Metanephros (tissue), 1 donor: ENCODE data around the gene FERMT3. TPM values are rescaled to one million over a fixed set of nuclear protein-coding genes. Genes with fewer than 3 reads are reported as not detected.

Experiments
- total RNA-seq: library from RNA; depleted of rRNA; stranded (reverse); fragments of >200 nt; gene quantifications from one replicate; pipeline ENCODE4 v1.2.3, GENCODE V29; 2014

The FERMT3 gene
- 13.4 TPM for total RNA-seq

DNA sequence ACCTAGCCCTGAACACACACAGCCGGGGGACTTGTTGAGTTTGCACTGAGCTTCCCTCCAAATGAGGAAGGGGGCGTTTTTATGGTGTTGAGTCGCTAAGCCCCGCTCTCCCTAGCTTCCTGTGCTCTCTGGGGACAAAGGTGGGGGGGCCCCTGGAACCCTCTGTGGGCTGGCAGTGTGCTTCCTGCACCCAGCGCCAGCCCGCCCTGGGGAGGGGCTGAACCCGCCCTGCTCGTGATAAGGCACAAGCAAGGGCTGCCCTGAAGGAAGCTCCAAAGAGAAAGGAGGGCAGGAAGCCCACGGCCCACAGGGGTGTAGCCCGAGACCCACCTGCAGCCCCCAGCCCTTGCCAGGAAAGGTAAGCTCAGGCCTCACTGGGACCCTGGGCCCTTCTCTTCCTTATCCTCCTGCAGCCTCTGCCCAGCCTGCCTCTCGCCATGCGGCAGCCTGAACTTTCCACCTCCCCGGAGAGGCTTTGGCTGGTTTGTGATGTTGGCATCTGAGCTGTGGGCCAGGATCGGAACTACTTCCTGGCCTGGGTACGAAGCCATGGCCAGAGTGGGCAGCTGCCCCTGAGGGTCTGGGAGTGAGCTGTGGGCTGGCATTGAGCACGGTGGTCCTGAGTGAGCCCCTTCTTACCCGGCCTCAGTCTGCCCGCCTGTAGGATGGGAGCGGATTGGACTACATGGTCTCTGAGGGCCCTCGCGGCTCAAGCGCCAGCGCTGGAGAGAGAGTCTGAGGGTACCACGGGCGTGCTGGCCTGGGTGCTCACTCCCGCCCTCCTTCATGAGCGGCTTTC is at the start of gene FERMT3:
Gene FERMT3, plus strand, starts transcription at position 265 of the 799 bp plus-strand sequence. CDS start 644 bp downstream, outside the sequence.

GRCh38 chr11:64165842-64166635 is 40.5 kb upstream of the FERMT3 start, which contains the start of gene MACROD1:
Gene MACROD1 (minus strand): TSS chr11:64166113. CDS start chr11:64165994, 119 bp downstream.

DNA sequence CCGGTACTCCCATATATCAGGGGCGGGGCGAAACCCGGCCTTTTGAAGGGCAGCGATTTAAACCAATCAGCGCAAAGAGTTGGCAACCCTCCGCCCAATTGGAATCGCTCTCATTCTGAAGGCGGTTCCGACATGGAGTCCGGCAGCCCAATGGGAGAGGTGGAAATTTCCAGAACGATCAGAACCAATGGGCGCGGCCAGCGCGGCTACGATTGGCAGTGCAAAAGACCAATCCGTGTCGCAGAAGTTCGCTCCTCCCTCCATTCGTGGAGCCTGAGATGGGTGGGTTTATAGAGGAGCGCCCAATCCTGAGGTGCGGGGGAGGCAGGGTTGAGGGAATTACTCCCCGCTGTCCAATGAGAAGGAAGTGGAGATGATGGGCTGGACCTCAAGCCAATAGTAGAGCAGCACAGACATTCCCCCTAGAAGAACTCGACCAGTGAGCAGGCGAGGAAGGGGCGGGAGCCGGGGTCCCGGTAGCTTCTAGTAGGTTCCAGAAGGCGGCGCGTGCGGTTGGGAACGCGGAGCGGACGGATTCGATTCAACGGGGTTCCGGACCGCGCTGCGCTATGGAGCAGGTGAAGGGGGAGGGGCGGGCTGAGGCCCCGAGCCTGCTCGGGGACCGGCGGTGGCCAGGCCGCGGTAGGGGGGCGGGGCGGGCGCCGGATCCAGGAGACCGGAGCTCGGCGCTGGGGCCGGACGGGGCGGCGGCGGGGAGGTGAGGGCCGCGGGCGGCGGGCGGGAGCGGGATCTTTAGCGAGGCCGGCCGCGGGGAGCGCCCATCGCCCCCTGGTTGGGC is 20.6 kb upstream of the FERMT3 start, which contains the start of gene STIP1:
Gene STIP1, plus strand, starts transcription at position 479 of the 799 bp plus-strand sequence. Its CDS starts 91 bp downstream, at position 570.

GRCh38 chr11:64225608-64226506 is 19.3 kb downstream of the FERMT3 start, which contains the start of the genes NUDT22 and TRPT1:
Gene NUDT22 (plus strand): TSS chr11:64226274. CDS start chr11:64226653, 379 bp downstream.
Gene TRPT1 (minus strand): TSS chr11:64226186. CDS start chr11:64225860, 326 bp downstream.

DNA sequence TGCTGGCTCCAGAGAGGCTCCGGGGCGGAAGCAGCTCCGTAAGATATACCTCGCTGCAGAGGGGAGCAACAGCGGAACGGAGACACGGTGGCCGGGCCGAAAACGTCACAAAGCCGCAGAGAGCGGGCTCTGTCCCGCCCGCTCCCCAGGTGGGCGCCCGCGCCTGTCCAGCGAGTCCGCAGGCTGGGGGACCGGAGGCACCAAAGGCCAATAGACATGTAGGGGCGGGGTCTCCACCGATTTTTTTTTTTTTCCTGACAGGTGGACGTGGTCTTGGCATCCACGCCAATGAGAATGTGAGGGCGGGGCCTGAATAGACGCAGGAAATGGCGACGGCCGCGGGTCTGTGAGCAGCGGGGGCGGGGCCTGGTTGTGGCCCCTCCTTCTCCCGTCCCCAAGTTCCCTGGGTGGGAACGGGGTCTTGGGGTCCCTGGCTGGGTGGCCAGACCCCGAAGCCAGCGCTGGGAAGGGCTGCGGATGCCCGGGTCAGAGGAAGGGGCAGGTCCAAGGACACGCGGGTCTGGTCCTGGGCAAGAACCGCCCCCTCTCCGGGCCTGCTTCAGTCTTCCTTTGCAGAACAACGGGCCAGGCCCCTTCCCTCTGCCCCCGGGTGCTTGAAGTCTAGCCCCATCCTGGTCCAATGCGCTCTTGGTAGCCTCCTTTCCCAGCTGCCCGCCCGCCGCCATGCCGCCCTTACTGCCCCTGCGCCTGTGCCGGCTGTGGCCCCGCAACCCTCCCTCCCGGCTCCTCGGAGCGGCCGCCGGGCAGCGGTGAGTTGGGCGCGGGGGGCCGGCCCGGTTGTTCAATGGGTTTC is 23.9 kb downstream of the FERMT3 start, which contains the start of gene DNAJC4:
Gene DNAJC4, plus strand, starts transcription at position 378 of the 814 bp plus-strand sequence. Its CDS starts 307 bp downstream, at position 685.

GRCh38 chr11:64233913-64234586 is 27.5 kb downstream of the FERMT3 start, which contains the start of gene VEGFB:
Gene VEGFB (plus strand): TSS chr11:64234584. CDS start chr11:64234834, 250 bp downstream.

GRCh38 chr11:64240435-64241240 is 34.1 kb downstream of the FERMT3 start, which contains the start of gene FKBP2:
Gene FKBP2 (plus strand): TSS chr11:64241095. CDS start chr11:64242388, 1,293 bp downstream.

DNA sequence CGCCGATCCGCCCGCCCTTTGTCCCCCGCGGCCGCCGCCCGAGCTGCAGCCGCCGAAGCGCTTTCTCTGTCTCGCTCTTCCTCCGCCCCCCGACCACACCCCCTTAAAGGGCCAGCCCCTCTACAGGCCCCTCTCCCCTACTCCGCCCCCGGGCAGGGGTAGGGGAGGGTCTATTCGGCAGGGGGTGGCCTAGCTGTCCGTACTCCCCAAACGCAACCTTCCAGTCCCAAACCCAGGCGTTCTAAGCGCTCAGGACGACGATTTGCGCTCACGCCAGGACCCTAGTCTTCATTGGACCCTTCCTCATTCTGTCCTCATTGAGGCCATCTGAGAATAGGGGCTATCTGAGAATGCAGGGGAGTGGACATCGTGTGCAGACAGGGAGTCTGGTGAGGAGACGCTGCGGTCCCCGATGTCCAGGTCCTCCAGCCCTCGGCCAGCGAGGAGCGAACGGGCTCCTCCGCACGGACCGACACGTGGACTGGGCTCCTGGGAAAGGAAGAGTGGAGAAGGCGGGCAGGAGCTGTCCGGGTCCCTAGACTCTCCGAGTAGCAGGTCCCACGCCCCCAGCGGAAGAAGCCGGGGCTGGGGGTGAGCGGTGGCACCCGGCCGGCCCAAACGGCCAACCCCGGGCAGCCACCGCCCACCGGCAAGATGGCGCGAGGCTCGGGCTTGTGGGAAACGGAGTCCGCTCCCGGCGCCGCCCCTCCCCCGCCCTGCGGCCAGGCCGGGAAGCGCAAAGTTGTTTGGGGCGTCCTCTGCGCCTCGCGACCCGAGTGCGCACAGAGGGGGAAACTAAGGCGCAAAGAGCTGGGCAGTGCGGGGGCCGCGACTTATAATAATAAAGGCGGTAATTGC is 40.6 kb downstream of the FERMT3 start, which contains the start of gene PPP1R14B:
Gene PPP1R14B, minus strand, starts transcription at position 73 of the 858 bp plus-strand sequence. CDS start 270 bp downstream, outside the sequence.

GRCh38 chr11:64251016-64251752 is 44.7 kb downstream of the FERMT3 start, which contains the start of gene PLCB3:
Gene PLCB3 (plus strand): TSS chr11:64251530. CDS start chr11:64251650, 120 bp downstream.

Other genes with a start within 250 kb of the FERMT3 start
- gene COX8A, start 232.1 kb upstream of the FERMT3 start, total RNA-seq = 494 TPM
- 49.4 TPM for gene OTUB1, start 220.3 kb upstream of the FERMT3 start, total RNA-seq
- 6.1 TPM for gene FLRT1, start 170.8 kb upstream of the FERMT3 start, total RNA-seq
- 36.0 TPM for gene MACROD1, start 40.6 kb upstream of the FERMT3 start, total RNA-seq
- 114 TPM for gene STIP1, start 20.6 kb upstream of the FERMT3 start, total RNA-seq
- 35.5 TPM for gene TRPT1, start 19.5 kb downstream of the FERMT3 start, total RNA-seq
- gene NUDT22, start 19.6 kb downstream of the FERMT3 start, total RNA-seq = 51.3 TPM
- 28.6 TPM for gene DNAJC4, start 23.8 kb downstream of the FERMT3 start, total RNA-seq
- gene VEGFB, start 27.9 kb downstream of the FERMT3 start, total RNA-seq = 50.6 TPM
- gene FKBP2, start 34.4 kb downstream of the FERMT3 start, total RNA-seq = 104 TPM
- gene PPP1R14B, start 40.2 kb downstream of the FERMT3 start, total RNA-seq = 48.6 TPM
- 16.9 TPM for gene PLCB3, start 44.8 kb downstream of the FERMT3 start, total RNA-seq
- gene BAD, start 77.9 kb downstream of the FERMT3 start, total RNA-seq = 101 TPM
- gene GPR137, start 79.1 kb downstream of the FERMT3 start, total RNA-seq = 13.6 TPM
- not detected for gene KCNK4, start 84.6 kb downstream of the FERMT3 start, total RNA-seq
- not detected for gene CATSPERZ, start 93.6 kb downstream of the FERMT3 start, total RNA-seq
- gene ESRRA, start 98.8 kb downstream of the FERMT3 start, total RNA-seq = 29.7 TPM
- 194 TPM for gene TRMT112, start 110.8 kb downstream of the FERMT3 start, total RNA-seq
- 138 TPM for gene PRDX5, start 111.4 kb downstream of the FERMT3 start, total RNA-seq
- 10.8 TPM for gene CCDC88B, start 133.5 kb downstream of the FERMT3 start, total RNA-seq
- gene RPS6KA4, start 152.4 kb downstream of the FERMT3 start, total RNA-seq = 16.8 TPM